Sciatic nerve (tissue), 2 donors: ENCODE data around the gene GFI1. TPM values are rescaled to one million over a fixed set of nuclear protein-coding genes. Genes with fewer than 3 reads are reported as not detected.

ENCODE experiments used
- ATAC-seq: fragments of 200-7000 bp; cut with Tn5 transposase; one replicate; pipeline ENCODE4 v1.9.1; 2020; ENCODE audit warnings: mild to moderate bottlenecking, moderate library complexity
- DNase-seq: peaks from one replicate; pipeline ENCODE4 v3.0.0-alpha.2; 2020; ENCODE audit warnings: low spot score
- intact Hi-C: fragments of 100-400 bp; cut with DNase I; formaldehyde crosslinking; loops from one replicate; pipeline ENCODE4 v1.14.2; 2022
- total RNA-seq: library from RNA; stranded (reverse); fragmentation: NEBNext Ultra II Directional; extraction: Animal tissue kit (Norgen Biotek cat#: 25700); gene quantifications from one replicate; pipeline ENCODE4 v1.2.1, GENCODE V29; 2021
- donor health status: DM: no; HTN: no; CAD: no.
- donor health status: DM: no; HTN: no; CAD: no.

GFI1 gene
- total RNA-seq, 1 donor from 2014 or later = 0.85 TPM

DNA sequence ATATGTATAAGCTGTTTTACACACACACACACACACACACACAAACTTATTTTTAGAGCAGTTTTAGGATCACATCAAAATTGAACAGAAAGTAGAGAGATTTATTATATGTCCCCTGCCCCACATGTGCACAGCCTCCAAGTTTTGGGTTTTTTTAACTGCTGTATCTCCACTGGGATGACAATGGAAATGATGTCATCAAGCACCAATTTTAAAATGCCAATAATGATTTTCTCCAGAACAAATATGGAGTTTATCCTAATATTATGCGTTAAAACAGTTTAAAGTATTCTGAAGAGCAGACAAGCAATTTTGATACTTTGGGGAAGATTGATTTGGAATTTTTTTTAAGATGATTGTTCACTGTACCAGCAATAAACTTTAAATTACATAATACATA is 56.7 kb downstream of the GFI1 start:
- ATAC-seq (no peak), DNase-seq (no peak)
- intact Hi-C loops = no loop called here

DNA sequence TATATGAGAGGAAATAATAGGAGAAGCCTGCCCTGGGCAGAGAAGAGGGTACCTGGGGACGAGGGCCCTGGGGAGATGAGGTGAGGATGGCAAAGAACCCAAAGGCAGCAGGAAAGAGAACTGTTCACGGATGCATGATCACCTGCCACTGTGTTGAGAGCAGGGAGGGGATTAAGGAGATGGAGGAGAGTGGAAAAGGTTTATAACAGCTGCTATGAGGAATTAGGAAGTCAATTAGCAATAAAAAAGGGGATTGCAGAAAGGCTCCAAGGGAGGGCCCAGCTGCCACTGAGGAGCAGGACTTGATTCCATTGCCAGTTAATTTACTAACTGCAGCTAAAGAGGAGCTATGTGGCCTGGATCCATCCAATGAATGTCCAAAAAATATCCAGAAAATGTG is 61.1 kb downstream of the GFI1 start:
- no peak for ATAC-seq
- intact Hi-C loops = no loop called here
- DNase-seq = no peak

Other genes starting within 250 kb of the GFI1 start
- gene GLMN, start 187.9 kb downstream of the GFI1 start, total RNA-seq = 13.8 TPM
- gene RPAP2, start 187.9 kb downstream of the GFI1 start, total RNA-seq = 40.7 TPM